ENCODE results near the gene ZNF638. TPM values are rescaled to one million over a fixed set of nuclear protein-coding genes. Genes with fewer than 3 reads are reported as not detected.

Gene ZNF638
- total and polyA plus RNA-seq, 2 of the 8 experiments (the other 6 are each of a cell fraction or from before 2014, with no cell fraction given) = 45.3 to 143 TPM

GRCh38 chr2:71454221-71455010 lies 122.8 kb downstream of the ZNF638 start:
- Histone ChIP-seq H4K91ac (replicated peaks; ENCODE audit: insufficient read length, low read length) (no peak overlapping the region), H4K8ac (ENCODE audit: extremely low read depth, insufficient read depth, low read length) (no peak overlapping the region), H3K79me2 (ENCODE audit: control insufficient read depth in 1 of 2, insufficient read depth in 2 of 2, low read length in 2 of 2) (no peaks in the 10 kb centered on the region), H4K20me1 (replicated peaks in 1 of 2; ENCODE audit: control insufficient read depth in 1 of 2, insufficient read depth in 2 of 2, low read length in 2 of 2) (no peaks in the 10 kb centered on the region), H3K27me3 (replicated peaks in 1 of 4; ENCODE audit: control insufficient read depth in 3 of 4, extremely low read depth in 1 of 4, insufficient read depth in 3 of 4, low read length in 3 of 4) (peaks cover 0 to 29% (median 24%) of the 10 kb centered on the region in 4 experiments; a peak in 6 of 7 replicates), H3K23ac (ENCODE audit: insufficient read length) (no peak overlapping the region), H3K36me3 (ENCODE audit: control insufficient read depth in 2 of 4, insufficient read depth in 4 of 4, low read length in 3 of 4) (no peaks in the 10 kb centered on the region), H3K23me2 (ENCODE audit: low read depth, low read length) (peaks cover 6% of the 10 kb centered on the region; the same call in 1 of the 2 replicates), H3K4me3 (ENCODE audit: extremely low read depth in 1 of 4, insufficient read depth in 2 of 4, low read depth in 3 of 4, low read length in 4 of 4) (peak overlapping the region; percentile 30 to 66 (median 57)), H3K79me1 (ENCODE audit: low read depth, low read length) (no peaks in the 10 kb centered on the region; the same call in 1 of the 2 replicates), H3K4me1 (replicated peaks in 1 of 4; ENCODE audit: control insufficient read depth in 3 of 4, insufficient read depth in 4 of 4, low read length in 3 of 4) (peaks cover 24 to 33% (median 27%) of the 10 kb centered on the region in 4 experiments), H2BK120ac (replicated peaks; ENCODE audit: low read depth, low read length) (no peak overlapping the region), H3K18ac (ENCODE audit: extremely low read depth, low read length) (no peak overlapping the region; the same call in 1 of the 2 replicates), H2AFZ (ENCODE audit: low read length) (peak overlapping the region; percentile 34; the same call in 1 of the 2 replicates), H3K4me2 (ENCODE audit: insufficient read depth in 1 of 2, low read depth in 2 of 2, low read length in 2 of 2) (peak overlapping the region; percentile 76 to 80), H3K56ac (replicated peaks; ENCODE audit: insufficient read length, low read depth, low read length) (no peak overlapping the region), H2AK5ac (ENCODE audit: low read depth, low read length) (no peak overlapping the region), H3K27ac (ENCODE audit: low read depth, low read length) (no peak overlapping the region), H2BK20ac (ENCODE audit: low read length) (peak overlapping the region; percentile 73), H2BK12ac (ENCODE audit: low read depth, low read length) (no peak overlapping the region), H3K9me3 (ENCODE audit: insufficient read depth in 2 of 2, low read depth in 1 of 2, low read length in 1 of 2) (no peaks in the 10 kb centered on the region), H4K5ac (ENCODE audit: insufficient read length, low read depth, low read length) (no peak overlapping the region), H2BK15ac (ENCODE audit: low read length) (peak overlapping the region; percentile 5; the same call in 1 of the 2 replicates), H3K4ac (replicated peaks; ENCODE audit: insufficient read length, low read depth, low read length) (no peak overlapping the region), H2BK5ac (ENCODE audit: low read depth, low read length) (peak overlapping the region; percentile 22; the same call in 1 of the 2 replicates), H3K9ac (replicated peaks in 1 of 4; ENCODE audit: extremely low read depth in 1 of 4, low read depth in 3 of 4, low read length in 3 of 4) (peak overlapping the region in 1 of 4 experiments; percentile 8; a peak in 1 of 7 replicates), H3K14ac (ENCODE audit: insufficient read length) (no peak overlapping the region)
- DNase-seq (ENCODE audit: low read depth in 1 of 2, low spot score in 2 of 2) = peak in 1 of 2 experiments; percentile 71
- CTCF ChIA-PET (ENCODE audit: partially characterized antibody) = interaction anchor here (0.6 to 21.6 kb wide), 17 partner anchors 7 to 297 kb away, joined by 3 to 211 read pairs (median 4); no protein-coding TSS in a partner anchor
- FAIRE-seq = no peak
- 38% methylated on average over 15 of the region's 17 CpGs; no CpG with 5 or more reads in 1 of the 2 experiments for WGBS, 2 experiments (ENCODE audit: extremely low coverage in 1 of 2, insufficient coverage in 1 of 2, insufficient read length in 1 of 2, insufficient replicate concordance in 2 of 2, low coverage in 1 of 2, low lambda C conversion rate in 2 of 2, missing lambda C conversion rate in 1 of 2)
- POLR2A ChIA-PET (ENCODE audit: partially characterized antibody) = interaction anchor here (0.9 to 5.3 kb wide), 13 partner anchors 8 to 227 kb away, joined by 3 to 51 read pairs (median 4); partner anchors contain the start of gene PAIP2B

Data from H1 (cell line).